Measurements from ENCODE around the gene MARCHF3.

- TF ChIP-seq CTCF (IDR thresholded peaks at IDR 0.05) = no peak
- TF ChIP-seq POLR2A (IDR thresholded peaks at IDR 0.05) = no peak
- TF ChIP-seq POLR2AphosphoS5 (IDR thresholded peaks at IDR 0.05) = no peak
These were observed 16.1 kb upstream of the MARCHF3 start for GRCh38 chr5:127046343-127047072.
